ENCODE data around the gene KIAA1549. TPM values are rescaled to one million over a fixed set of nuclear protein-coding genes. Genes with fewer than 3 reads are reported as not detected.

The KIAA1549 gene
- total and polyA plus RNA-seq, 10 of the 15 experiments (the other 5 are each of a cell fraction or from before 2014, with no cell fraction given): 0.02 to 0.82 (median 0.22) TPM

DNA sequence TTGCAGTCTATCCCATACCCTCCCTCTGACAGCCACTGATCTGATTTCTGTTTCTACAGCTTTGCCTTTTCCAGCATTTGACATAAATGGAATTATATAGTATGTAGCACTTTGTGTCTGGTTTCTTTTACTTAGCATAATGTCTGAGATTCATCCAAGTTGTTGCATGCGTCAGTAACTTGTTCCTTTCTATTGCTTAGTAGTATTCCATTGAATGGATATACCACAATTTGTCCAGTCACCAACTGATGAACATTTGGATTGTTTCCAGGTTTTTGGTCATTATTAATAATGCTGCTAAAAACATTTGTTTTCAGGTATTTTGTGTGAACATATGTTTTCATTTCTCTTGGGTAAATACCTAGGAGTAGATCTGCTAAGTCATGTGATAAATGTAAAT, 6.5 kb upstream of the KIAA1549 start:
- intact Hi-C loops (cut with micrococcal nuclease; ENCODE audit: unreplicated experiment): no loop called here
- ChIA-PET SMC1A (ENCODE audit: uncharacterized antibody, unreplicated experiment) (no interaction called here), CTCF (interaction anchor here (2.8 kb wide), 1 partner anchor 101 kb away, joined by 11 read pairs; no protein-coding TSS in a partner anchor), RAD21 (ENCODE audit: unreplicated experiment) (no interaction called here), POLR2A (no interaction called here)
- Histone ChIP-seq H3K36me3 (ENCODE audit: control insufficient read depth in 2 of 2, insufficient read depth in 2 of 2, low read length in 1 of 2) (no peaks in the 10 kb centered on the region), H3K27ac (ENCODE audit: control insufficient read depth, insufficient read depth) (no peak overlapping the region), H2AFZ (ENCODE audit: control insufficient read depth, low read depth, low read length) (no peak overlapping the region), H3K4me1 (ENCODE audit: control insufficient read depth, insufficient read depth, low read length) (no peaks in the 10 kb centered on the region), H3K9ac (ENCODE audit: control insufficient read depth, insufficient read depth, low read length) (no peak overlapping the region), H3K4me3 (no peak overlapping the region), H3K79me2 (ENCODE audit: control insufficient read depth, insufficient read depth, low read length) (no peaks in the 10 kb centered on the region), H3K4me2 (ENCODE audit: control insufficient read depth, insufficient read depth) (no peak overlapping the region), H3K27me3 (replicated peaks in 1 of 2; ENCODE audit: control insufficient read depth in 2 of 2, insufficient read depth in 2 of 2, low read length in 1 of 2) (peaks cover 2% of the 10 kb centered on the region in 2 experiments; a peak in 1 of 4 replicates), H4K20me1 (ENCODE audit: control insufficient read depth, insufficient read depth) (no peaks in the 10 kb centered on the region), H3K9me3 (replicated peaks; ENCODE audit: control insufficient read depth, insufficient read depth, low read length) (no peaks in the 10 kb centered on the region; the same call in 2 of the 3 replicates)
- no peak for DNase-seq (ENCODE audit: low read depth, low spot score)
- ATAC-seq: no peak
- no TSS peak for BruUV-seq (replicated peaks)
- in situ Hi-C loops (cut with MboI): no loop called here
- WGBS (ENCODE audit: insufficient coverage, insufficient replicate concordance, low lambda C conversion rate, missing lambda C conversion rate): 94% methylated on average over 1 of the region's 1 CpG
- no peak for FAIRE-seq
- no peak for TF ChIP-seq NR2C2 (IDR thresholded peaks at IDR 0.05; ENCODE audit: borderline replicate concordance, control insufficient read depth, insufficient read length, low read depth)
- no peak for TF ChIP-seq RCOR1 (conservative IDR thresholded peaks at IDR 0.05; ENCODE audit: low read depth, low read length)
- TF ChIP-seq, protein P1, sequence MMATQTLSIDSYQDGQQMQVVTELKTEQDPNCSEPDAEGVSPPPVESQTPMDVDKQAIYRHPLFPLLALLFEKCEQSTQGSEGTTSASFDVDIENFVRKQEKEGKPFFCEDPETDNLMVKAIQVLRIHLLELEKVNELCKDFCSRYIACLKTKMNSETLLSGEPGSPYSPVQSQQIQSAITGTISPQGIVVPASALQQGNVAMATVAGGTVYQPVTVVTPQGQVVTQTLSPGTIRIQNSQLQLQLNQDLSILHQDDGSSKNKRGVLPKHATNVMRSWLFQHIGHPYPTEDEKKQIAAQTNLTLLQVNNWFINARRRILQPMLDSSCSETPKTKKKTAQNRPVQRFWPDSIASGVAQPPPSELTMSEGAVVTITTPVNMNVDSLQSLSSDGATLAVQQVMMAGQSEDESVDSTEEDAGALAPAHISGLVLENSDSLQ (IDR thresholded peaks at IDR 0.05): no peak
- TF ChIP-seq RUNX3 (IDR thresholded peaks at IDR 0.05; ENCODE audit: low read length): no peak
- TF ChIP-seq, protein P2, sequence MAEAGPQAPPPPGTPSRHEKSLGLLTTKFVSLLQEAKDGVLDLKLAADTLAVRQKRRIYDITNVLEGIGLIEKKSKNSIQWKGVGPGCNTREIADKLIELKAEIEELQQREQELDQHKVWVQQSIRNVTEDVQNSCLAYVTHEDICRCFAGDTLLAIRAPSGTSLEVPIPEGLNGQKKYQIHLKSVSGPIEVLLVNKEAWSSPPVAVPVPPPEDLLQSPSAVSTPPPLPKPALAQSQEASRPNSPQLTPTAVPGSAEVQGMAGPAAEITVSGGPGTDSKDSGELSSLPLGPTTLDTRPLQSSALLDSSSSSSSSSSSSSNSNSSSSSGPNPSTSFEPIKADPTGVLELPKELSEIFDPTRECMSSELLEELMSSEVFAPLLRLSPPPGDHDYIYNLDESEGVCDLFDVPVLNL (IDR thresholded peaks at IDR 0.05; ENCODE audit: low read depth, low read length): no peak
- TF ChIP-seq, protein P3, sequence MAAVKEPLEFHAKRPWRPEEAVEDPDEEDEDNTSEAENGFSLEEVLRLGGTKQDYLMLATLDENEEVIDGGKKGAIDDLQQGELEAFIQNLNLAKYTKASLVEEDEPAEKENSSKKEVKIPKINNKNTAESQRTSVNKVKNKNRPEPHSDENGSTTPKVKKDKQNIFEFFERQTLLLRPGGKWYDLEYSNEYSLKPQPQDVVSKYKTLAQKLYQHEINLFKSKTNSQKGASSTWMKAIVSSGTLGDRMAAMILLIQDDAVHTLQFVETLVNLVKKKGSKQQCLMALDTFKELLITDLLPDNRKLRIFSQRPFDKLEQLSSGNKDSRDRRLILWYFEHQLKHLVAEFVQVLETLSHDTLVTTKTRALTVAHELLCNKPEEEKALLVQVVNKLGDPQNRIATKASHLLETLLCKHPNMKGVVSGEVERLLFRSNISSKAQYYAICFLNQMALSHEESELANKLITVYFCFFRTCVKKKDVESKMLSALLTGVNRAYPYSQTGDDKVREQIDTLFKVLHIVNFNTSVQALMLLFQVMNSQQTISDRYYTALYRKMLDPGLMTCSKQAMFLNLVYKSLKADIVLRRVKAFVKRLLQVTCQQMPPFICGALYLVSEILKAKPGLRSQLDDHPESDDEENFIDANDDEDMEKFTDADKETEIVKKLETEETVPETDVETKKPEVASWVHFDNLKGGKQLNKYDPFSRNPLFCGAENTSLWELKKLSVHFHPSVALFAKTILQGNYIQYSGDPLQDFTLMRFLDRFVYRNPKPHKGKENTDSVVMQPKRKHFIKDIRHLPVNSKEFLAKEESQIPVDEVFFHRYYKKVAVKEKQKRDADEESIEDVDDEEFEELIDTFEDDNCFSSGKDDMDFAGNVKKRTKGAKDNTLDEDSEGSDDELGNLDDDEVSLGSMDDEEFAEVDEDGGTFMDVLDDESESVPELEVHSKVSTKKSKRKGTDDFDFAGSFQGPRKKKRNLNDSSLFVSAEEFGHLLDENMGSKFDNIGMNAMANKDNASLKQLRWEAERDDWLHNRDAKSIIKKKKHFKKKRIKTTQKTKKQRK (IDR thresholded peaks at IDR 0.05; ENCODE audit: low read depth, low read length): no peak
- TF ChIP-seq YY1 (IDR thresholded peaks at IDR 0.05; ENCODE audit: low read depth, low read length): no peak
- no peak for TF ChIP-seq SPI1 (IDR thresholded peaks at IDR 0.05; ENCODE audit: borderline replicate concordance, insufficient read depth, low read depth, low read length)
- no peak for TF ChIP-seq PML (IDR thresholded peaks at IDR 0.05; ENCODE audit: low read length)
- no peak for TF ChIP-seq RFX5 (IDR thresholded peaks at IDR 0.05; ENCODE audit: low read depth, low read length)
- no peak for TF ChIP-seq SIX5 (IDR thresholded peaks at IDR 0.05; ENCODE audit: low read depth, low read length, severe bottlenecking)
- TF ChIP-seq, protein P4, sequence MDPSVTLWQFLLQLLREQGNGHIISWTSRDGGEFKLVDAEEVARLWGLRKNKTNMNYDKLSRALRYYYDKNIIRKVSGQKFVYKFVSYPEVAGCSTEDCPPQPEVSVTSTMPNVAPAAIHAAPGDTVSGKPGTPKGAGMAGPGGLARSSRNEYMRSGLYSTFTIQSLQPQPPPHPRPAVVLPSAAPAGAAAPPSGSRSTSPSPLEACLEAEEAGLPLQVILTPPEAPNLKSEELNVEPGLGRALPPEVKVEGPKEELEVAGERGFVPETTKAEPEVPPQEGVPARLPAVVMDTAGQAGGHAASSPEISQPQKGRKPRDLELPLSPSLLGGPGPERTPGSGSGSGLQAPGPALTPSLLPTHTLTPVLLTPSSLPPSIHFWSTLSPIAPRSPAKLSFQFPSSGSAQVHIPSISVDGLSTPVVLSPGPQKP (IDR thresholded peaks at IDR 0.05; ENCODE audit: low read depth, low read length): no peak
- no peak for TF ChIP-seq JUNB (IDR thresholded peaks at IDR 0.05)
- TF ChIP-seq KLF5 (IDR thresholded peaks at IDR 0.05; ENCODE audit: partially characterized antibody): no peak
- no peak for TF ChIP-seq WRNIP1 (IDR thresholded peaks at IDR 0.05; ENCODE audit: borderline replicate concordance, low read depth, low read length)
- TF ChIP-seq, protein P5, sequence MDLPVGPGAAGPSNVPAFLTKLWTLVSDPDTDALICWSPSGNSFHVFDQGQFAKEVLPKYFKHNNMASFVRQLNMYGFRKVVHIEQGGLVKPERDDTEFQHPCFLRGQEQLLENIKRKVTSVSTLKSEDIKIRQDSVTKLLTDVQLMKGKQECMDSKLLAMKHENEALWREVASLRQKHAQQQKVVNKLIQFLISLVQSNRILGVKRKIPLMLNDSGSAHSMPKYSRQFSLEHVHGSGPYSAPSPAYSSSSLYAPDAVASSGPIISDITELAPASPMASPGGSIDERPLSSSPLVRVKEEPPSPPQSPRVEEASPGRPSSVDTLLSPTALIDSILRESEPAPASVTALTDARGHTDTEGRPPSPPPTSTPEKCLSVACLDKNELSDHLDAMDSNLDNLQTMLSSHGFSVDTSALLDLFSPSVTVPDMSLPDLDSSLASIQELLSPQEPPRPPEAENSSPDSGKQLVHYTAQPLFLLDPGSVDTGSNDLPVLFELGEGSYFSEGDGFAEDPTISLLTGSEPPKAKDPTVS (IDR thresholded peaks at IDR 0.05; ENCODE audit: low read depth, low read length): no peak
